Measurements from ENCODE around the gene RPL7L1. TPM values are rescaled to one million over a fixed set of nuclear protein-coding genes. Genes with fewer than 3 reads are reported as not detected.

The RPL7L1 gene
- total RNA-seq, 1 experiment from 2014 or later, result 183 TPM

DNA sequence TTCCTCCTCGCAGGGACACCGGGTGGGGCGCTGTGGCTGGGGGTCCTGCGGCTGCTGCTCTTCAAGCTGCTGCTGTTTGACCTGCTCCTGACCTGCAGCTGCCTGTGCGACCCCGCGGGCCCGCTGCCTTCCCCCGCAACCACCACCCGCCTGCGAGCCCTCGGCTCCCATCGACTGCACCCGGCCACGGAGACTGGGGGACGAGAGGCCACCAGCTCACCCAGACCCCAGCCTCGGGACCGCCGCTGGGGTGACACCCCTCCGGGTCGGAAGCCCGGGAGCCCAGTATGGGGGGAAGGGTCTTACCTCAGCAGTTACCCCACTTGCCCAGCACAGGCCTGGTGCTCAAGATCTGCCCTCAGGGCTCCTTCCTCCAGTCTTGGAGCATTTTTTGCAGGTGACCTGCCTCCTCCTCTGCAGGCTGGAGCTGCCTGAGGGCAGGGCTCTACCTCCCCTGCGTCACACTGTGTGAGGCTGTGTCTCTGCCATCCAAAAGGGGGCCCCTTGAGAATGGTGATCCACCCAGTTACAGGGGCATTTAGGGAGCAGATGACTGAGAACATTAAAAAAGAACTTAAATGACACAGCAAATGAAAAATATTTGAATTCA is 45.9 kb downstream of the RPL7L1 start:
- H3K27me3 ChIP-seq (replicated peaks; ENCODE audit: insufficient read depth, low read depth, low read length, poor library complexity), result no peaks in the 10 kb centered on the region
- TF ChIP-seq, protein P1, sequence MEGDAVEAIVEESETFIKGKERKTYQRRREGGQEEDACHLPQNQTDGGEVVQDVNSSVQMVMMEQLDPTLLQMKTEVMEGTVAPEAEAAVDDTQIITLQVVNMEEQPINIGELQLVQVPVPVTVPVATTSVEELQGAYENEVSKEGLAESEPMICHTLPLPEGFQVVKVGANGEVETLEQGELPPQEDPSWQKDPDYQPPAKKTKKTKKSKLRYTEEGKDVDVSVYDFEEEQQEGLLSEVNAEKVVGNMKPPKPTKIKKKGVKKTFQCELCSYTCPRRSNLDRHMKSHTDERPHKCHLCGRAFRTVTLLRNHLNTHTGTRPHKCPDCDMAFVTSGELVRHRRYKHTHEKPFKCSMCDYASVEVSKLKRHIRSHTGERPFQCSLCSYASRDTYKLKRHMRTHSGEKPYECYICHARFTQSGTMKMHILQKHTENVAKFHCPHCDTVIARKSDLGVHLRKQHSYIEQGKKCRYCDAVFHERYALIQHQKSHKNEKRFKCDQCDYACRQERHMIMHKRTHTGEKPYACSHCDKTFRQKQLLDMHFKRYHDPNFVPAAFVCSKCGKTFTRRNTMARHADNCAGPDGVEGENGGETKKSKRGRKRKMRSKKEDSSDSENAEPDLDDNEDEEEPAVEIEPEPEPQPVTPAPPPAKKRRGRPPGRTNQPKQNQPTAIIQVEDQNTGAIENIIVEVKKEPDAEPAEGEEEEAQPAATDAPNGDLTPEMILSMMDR (conservative IDR thresholded peaks at IDR 0.05; ENCODE audit: low read depth, low read length), result no peak
- no peak for TF ChIP-seq EZH2 (IDR thresholded peaks at IDR 0.05; ENCODE audit: borderline replicate concordance, low read depth, low read length, poor library complexity, severe bottlenecking)
- intact Hi-C loops (cut with micrococcal nuclease; ENCODE audit: unreplicated experiment), result no loop called here
- no peak overlapping the region for H3K27ac ChIP-seq (ENCODE audit: low read depth, low read length, poor library complexity, severe bottlenecking)
- H3K36me3 ChIP-seq (ENCODE audit: insufficient read depth, low read length, poor library complexity, severe bottlenecking), result no peaks in the 10 kb centered on the region
- no peak overlapping the region for H3K4me3 ChIP-seq (ENCODE audit: low read depth, low read length, poor library complexity, severe bottlenecking)
- ChIA-PET CTCF (no interaction called here), POLR2A (ENCODE audit: low non-redundant PET) (no interaction called here)
- peaks cover 5% of the 10 kb centered on the region for H3K4me1 ChIP-seq (ENCODE audit: insufficient read depth, low read length, poor library complexity, severe bottlenecking)
- H3K9me3 ChIP-seq (ENCODE audit: low read depth, low read length, poor library complexity, severe bottlenecking), result no peaks in the 10 kb centered on the region
- DNase-seq (ENCODE audit: low spot score), result no peak
- BruUV-seq (replicated peaks), result no TSS peak

GRCh38 chr6:42928986-42929820 is 49.8 kb downstream of the RPL7L1 start, which contains the start of gene CNPY3:
Gene CNPY3 (plus strand): TSS chr6:42929480. CDS start chr6:42929571, 91 bp downstream.
- no peaks in the 10 kb centered on the region for H3K9me3 ChIP-seq (ENCODE audit: low read depth, low read length, poor library complexity, severe bottlenecking)
- ChIA-PET CTCF (interaction anchor here (0.6 kb wide), 2 partner anchors 81 to 1213 kb away, joined by 4 to 5 read pairs; no protein-coding TSS in a partner anchor), POLR2A (ENCODE audit: low non-redundant PET) (interaction anchor here (0.6 to 1.2 kb wide), 11 partner anchors 40 to 1150 kb away, joined by 3 to 22 read pairs (median 5); partner anchors contain the start of genes FRS3, KLHDC3, MEA1 and PEX6)
- intact Hi-C loops (cut with micrococcal nuclease; ENCODE audit: unreplicated experiment), result no loop called here
- no peaks in the 10 kb centered on the region for H3K27me3 ChIP-seq (replicated peaks; ENCODE audit: insufficient read depth, low read depth, low read length, poor library complexity)
- H3K36me3 ChIP-seq (ENCODE audit: insufficient read depth, low read length, poor library complexity, severe bottlenecking), result peaks cover 3% of the 10 kb centered on the region
- TF ChIP-seq, protein P1 (conservative IDR thresholded peaks at IDR 0.05; ENCODE audit: low read depth, low read length), result no peak
- TF ChIP-seq EZH2 (IDR thresholded peaks at IDR 0.05; ENCODE audit: borderline replicate concordance, low read depth, low read length, poor library complexity, severe bottlenecking), result no peak
- H3K4me1 ChIP-seq (ENCODE audit: insufficient read depth, low read length, poor library complexity, severe bottlenecking), result peaks cover 27% of the 10 kb centered on the region
- peak; percentile 99 for DNase-seq (ENCODE audit: low spot score)
- peak within 1 kb of the TSS; percentile 61 for H3K4me3 ChIP-seq (ENCODE audit: low read depth, low read length, poor library complexity, severe bottlenecking)
- peak within 1 kb of the TSS; percentile 91 for H3K27ac ChIP-seq (ENCODE audit: low read depth, low read length, poor library complexity, severe bottlenecking)
- no TSS peak for BruUV-seq (replicated peaks)

- Histone ChIP-seq H3K36me3 (ENCODE audit: insufficient read depth, low read length, poor library complexity, severe bottlenecking) (peaks cover 8% of the 10 kb centered on the region), H3K4me1 (ENCODE audit: insufficient read depth, low read length, poor library complexity, severe bottlenecking) (peaks cover 27% of the 10 kb centered on the region), H3K27me3 (replicated peaks; ENCODE audit: insufficient read depth, low read depth, low read length, poor library complexity) (no peaks in the 10 kb centered on the region), H3K4me3 (ENCODE audit: low read depth, low read length, poor library complexity, severe bottlenecking) (peak overlapping the region; percentile 61), H3K27ac (ENCODE audit: low read depth, low read length, poor library complexity, severe bottlenecking) (peak overlapping the region; percentile 91), H3K9me3 (ENCODE audit: low read depth, low read length, poor library complexity, severe bottlenecking) (no peaks in the 10 kb centered on the region)
- POLR2A ChIA-PET (ENCODE audit: low non-redundant PET), result interaction anchor here (0.6 to 1.2 kb wide), 9 partner anchors 49 to 1150 kb away, joined by 3 to 13 read pairs (median 5); partner anchors contain the start of genes FRS3, KLHDC3, MEA1 and PEX6
- no peak for TF ChIP-seq EZH2 (IDR thresholded peaks at IDR 0.05; ENCODE audit: borderline replicate concordance, low read depth, low read length, poor library complexity, severe bottlenecking)
- TF ChIP-seq, protein P1 (conservative IDR thresholded peaks at IDR 0.05; ENCODE audit: low read depth, low read length), result no peak
- intact Hi-C loops (cut with micrococcal nuclease; ENCODE audit: unreplicated experiment), result no loop called here
- no TSS peak for BruUV-seq (replicated peaks)
- no peak for DNase-seq (ENCODE audit: low spot score)
- CTCF ChIA-PET, result interaction anchor here (0.6 kb wide), 2 partner anchors 80 to 1214 kb away, joined by 4 to 5 read pairs; no protein-coding TSS in a partner anchor
These were observed 50.5 kb downstream of the RPL7L1 start for GRCh38 chr6:42929821-42930360.

Data from A673 (cell line).